Measurements from ENCODE around the gene ZNF316.
"Not testable (repeated sequence)": the region's sequence is repeated elsewhere in the genome, so short reads cannot be mapped to it uniquely, and the experiment has no call there.

ZNF316 gene

GRCh38 chr7:6634021-6634420, 3.1 kb upstream of the ZNF316 start:
- TF ChIP-seq CTCF (conservative IDR thresholded peaks at IDR 0.05; ENCODE audit: low read depth, low read length), result no peak
- no peak overlapping the region for H3K4me3 ChIP-seq (ENCODE audit: low read length)
- DNase-seq (ENCODE audit: low read depth), result no peak

GRCh38 chr7:6634971-6635370, 2.1 kb upstream of the ZNF316 start:
- not testable (repeated sequence) for H3K4me3 ChIP-seq (ENCODE audit: low read length); DNase-seq (ENCODE audit: low read depth)

GRCh38 chr7:6637544-6638229, 569 bp downstream of the ZNF316 start:
- DNase-seq (ENCODE audit: low read depth), result no peak
- peak overlapping the region; percentile 62 for H3K4me3 ChIP-seq (ENCODE audit: low read length)
- TF ChIP-seq CTCF (conservative IDR thresholded peaks at IDR 0.05; ENCODE audit: low read depth, low read length), result peak; percentile 46

GRCh38 chr7:6639032-6639431, 1.9 kb downstream of the ZNF316 start:
- DNase-seq (ENCODE audit: low read depth), result no peak
- no peak overlapping the region for H3K4me3 ChIP-seq (ENCODE audit: low read length)

GRCh38 chr7:6639627-6640026, 2.5 kb downstream of the ZNF316 start:
- TF ChIP-seq CTCF (conservative IDR thresholded peaks at IDR 0.05; ENCODE audit: low read depth, low read length), result no peak
- no peak for DNase-seq (ENCODE audit: low read depth)
- no peak overlapping the region for H3K4me3 ChIP-seq (ENCODE audit: low read length)

More at GRCh38 chr7:6639032-6639431, 1.9 kb downstream of the ZNF316 start:
- no peak for TF ChIP-seq CTCF (conservative IDR thresholded peaks at IDR 0.05; ENCODE audit: low read depth, low read length)

GRCh38 chr7:6640246-6640721, 3.2 kb downstream of the ZNF316 start:
- no peak overlapping the region for H3K4me3 ChIP-seq (ENCODE audit: low read length)
- no peak for TF ChIP-seq CTCF (conservative IDR thresholded peaks at IDR 0.05; ENCODE audit: low read depth, low read length)
- DNase-seq (ENCODE audit: low read depth), result no peak

GRCh38 chr7:6641305-6642035, 4.4 kb downstream of the ZNF316 start:
- TF ChIP-seq CTCF (conservative IDR thresholded peaks at IDR 0.05; ENCODE audit: low read depth, low read length), result no peak
- H3K4me3 ChIP-seq (ENCODE audit: low read length), result no peak overlapping the region
- no peak for DNase-seq (ENCODE audit: low read depth)
